Brain microvascular endothelial cell (primary cell): ENCODE results near the gene MMP13.

ENCODE experiments used
- DNase-seq: peaks from one replicate; pipeline ENCODE4 v3.0.0-alpha.2; 2020
- H3K27ac ChIP-seq: fragments of 250-450 bp; sonication (Bioruptor Pico); 2 replicates; pipeline ENCODE4 v1.5.1; 2020; ENCODE audit warnings: mild to moderate bottlenecking, moderate library complexity
- H3K27me3 ChIP-seq: fragments of 250-450 bp; sonication (Bioruptor Pico); replicated peaks from 2 replicates; pipeline ENCODE4 v1.5.1; 2020; ENCODE audit warnings: mild to moderate bottlenecking
- H3K36me3 ChIP-seq: fragments of 250-450 bp; sonication (Bioruptor Pico); replicated peaks from 2 replicates; pipeline ENCODE4 v1.5.1; 2020; ENCODE audit warnings: mild to moderate bottlenecking
- H3K4me3 ChIP-seq: 2 replicates; pipeline ENCODE4 v1.5.1; 2011; ENCODE audit warnings: low read depth, mild to moderate bottlenecking, control low read depth, low read length, moderate library complexity
- CTCF ChIP-seq: IDR thresholded peaks from 2 replicates; pipeline ENCODE4 v1.5.1; 2011; ENCODE audit warnings: low read depth, mild to moderate bottlenecking, moderate library complexity, low read length, control low read depth, inconsistent platforms; ENCODE audit errors: missing control alignments
- in situ Hi-C: cut with HindIII; loops from 2 replicates; pipeline ENCODE4 v1.10.0; 2017; ENCODE audit warnings: low sequenced_read_pairs, low pct_ligation_motif_present

Gene MMP13

GRCh38 chr11:102928247-102928646 lies 27.3 kb downstream of the MMP13 start:
- in situ Hi-C loops, result no loop called here
- DNase-seq, result no peak
- TF ChIP-seq CTCF, result no peak
- H3K27ac ChIP-seq, result no peak overlapping the region
- no peak overlapping the region for H3K4me3 ChIP-seq
- H3K36me3 ChIP-seq, result no peaks in the 10 kb centered on the region
- H3K27me3 ChIP-seq, result no peaks in the 10 kb centered on the region

GRCh38 chr11:102927624-102927990 lies 27.9 kb downstream of the MMP13 start:
- in situ Hi-C loops, result no loop called here

DNA sequence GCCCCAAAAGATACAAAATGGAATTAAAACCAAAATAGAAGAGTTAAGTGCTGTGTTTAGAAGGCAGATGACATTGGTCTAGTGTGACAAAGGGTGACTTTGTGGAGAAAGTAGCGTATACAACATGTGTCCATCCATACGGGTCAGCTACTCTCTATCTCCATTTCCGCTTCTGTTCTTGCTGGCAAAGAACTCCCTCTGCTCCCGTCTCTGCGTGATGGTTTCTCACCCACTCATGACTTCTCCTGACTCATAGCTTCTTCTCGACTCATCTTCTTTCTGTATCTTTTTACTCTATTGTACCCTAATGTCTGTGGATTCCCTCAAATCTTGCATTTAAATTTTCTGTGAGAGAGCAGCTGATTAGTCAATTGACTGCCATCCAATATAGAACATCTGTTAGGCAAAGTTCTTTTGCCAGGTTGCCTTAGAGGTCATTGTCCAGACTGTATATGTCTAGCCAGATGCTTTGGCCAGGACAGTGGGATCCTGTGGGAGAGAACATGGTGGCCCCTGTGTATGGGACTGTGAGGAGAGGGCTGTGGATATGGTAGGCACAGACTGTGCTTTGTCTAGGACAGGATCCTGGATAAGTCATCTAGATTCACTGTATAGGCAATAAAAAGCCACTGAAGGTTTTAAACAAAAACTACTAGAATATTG lies 28.4 kb downstream of the MMP13 start:
- in situ Hi-C loops, result no loop called here
- TF ChIP-seq CTCF, result no peak
- H3K36me3 ChIP-seq, result no peaks in the 10 kb centered on the region

More at GRCh38 chr11:102927624-102927990, 27.9 kb downstream of the MMP13 start:
- Histone ChIP-seq H3K36me3 (no peaks in the 10 kb centered on the region), H3K4me3 (no peak overlapping the region), H3K27me3 (no peaks in the 10 kb centered on the region), H3K27ac (no peak overlapping the region)
- DNase-seq, result no peak
- no peak for TF ChIP-seq CTCF

DNA sequence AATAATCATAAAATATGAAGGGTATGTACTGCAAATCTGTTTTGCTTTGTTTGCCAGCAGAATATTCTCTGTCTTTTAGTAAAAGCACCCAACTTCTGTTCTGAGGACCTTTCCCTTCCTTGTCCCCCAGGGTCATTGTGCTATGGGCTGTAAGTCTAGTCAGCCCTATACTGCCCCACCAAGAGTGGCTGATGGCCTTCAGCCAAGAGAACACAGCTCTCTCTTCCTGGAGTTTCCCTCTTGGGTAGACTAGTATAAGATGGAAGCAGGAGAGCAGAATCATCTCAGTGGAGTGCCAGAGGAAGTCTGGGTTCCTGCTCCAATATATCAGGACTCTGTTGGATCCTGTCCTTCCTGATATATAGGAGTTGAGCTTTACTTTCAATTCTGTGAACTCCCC lies 29.0 kb downstream of the MMP13 start:
- Histone ChIP-seq H3K27ac (no peak overlapping the region), H3K27me3 (no peaks in the 10 kb centered on the region), H3K4me3 (no peak overlapping the region), H3K36me3 (no peaks in the 10 kb centered on the region)
- in situ Hi-C loops, result no loop called here
- TF ChIP-seq CTCF, result no peak
- no peak for DNase-seq

More for the DNA sequence above, 28.4 kb downstream of the MMP13 start:
- Histone ChIP-seq H3K4me3 (no peak overlapping the region), H3K27me3 (no peaks in the 10 kb centered on the region), H3K27ac (no peak overlapping the region)
- no peak for DNase-seq

GRCh38 chr11:102925988-102926387 lies 29.5 kb downstream of the MMP13 start:
- TF ChIP-seq CTCF, result no peak
- Histone ChIP-seq H3K4me3 (no peak overlapping the region), H3K36me3 (no peaks in the 10 kb centered on the region), H3K27ac (no peak overlapping the region), H3K27me3 (no peaks in the 10 kb centered on the region)
- no peak for DNase-seq
- in situ Hi-C loops, result no loop called here

DNA sequence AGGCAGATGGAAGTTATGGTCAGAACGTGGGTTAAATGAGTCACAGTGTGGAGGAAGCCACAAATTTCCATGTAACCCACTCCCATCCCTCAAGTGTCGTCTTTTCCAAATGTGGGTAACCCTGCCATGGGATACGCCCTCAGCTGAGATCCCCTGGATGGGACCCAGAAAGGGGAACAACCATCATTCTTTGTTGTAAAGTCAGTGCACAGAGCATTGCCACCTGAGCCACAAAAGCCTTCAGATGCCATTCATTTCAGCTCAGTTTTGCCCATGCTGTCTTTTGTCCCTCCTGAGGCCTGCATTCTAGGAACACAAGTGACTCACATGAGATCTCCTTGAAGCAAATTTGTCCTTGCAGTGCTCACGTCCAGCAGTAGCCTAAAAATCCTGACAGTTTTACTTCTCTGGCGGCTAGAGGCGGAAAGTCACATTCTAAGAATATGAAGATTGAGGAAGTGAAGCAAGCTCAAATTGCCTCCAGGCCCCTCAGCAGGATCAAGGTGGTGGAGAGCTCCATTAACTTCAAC lies 30.6 kb downstream of the MMP13 start:
- no peak for DNase-seq
- Histone ChIP-seq H3K36me3 (no peaks in the 10 kb centered on the region), H3K27me3 (no peaks in the 10 kb centered on the region), H3K27ac (no peak overlapping the region), H3K4me3 (no peak overlapping the region)
- TF ChIP-seq CTCF, result no peak
- in situ Hi-C loops, result no loop called here
